ENCODE measurements around the gene HOXB5. TPM values are rescaled to one million over a fixed set of nuclear protein-coding genes. Genes with fewer than 3 reads are reported as not detected.

Gene HOXB5
- total RNA-seq, 1 experiment from 2014 or later, result 19.8 TPM

- TF ChIP-seq CTCF (IDR thresholded peaks at IDR 0.05 in 2 of 3, conservative IDR thresholded peaks at IDR 0.05 in 1 of 3; ENCODE audit: borderline replicate concordance in 1 of 3, insufficient read depth in 1 of 3, low read depth in 2 of 3, low read length in 2 of 3), result no peak
- TF ChIP-seq CBX3 (IDR thresholded peaks at IDR 0.05; ENCODE audit: low read depth), result no peak
- TF ChIP-seq FOSL1 (IDR thresholded peaks at IDR 0.05; ENCODE audit: low read depth), result no peak
Observed at GRCh38 chr17:48551596-48552465, 41.7 kb downstream of the HOXB5 start (continued).

- no peak overlapping the region for H3K4me3 ChIP-seq (replicated peaks in 1 of 2; ENCODE audit: low read depth in 1 of 2, low read length in 2 of 2)
- H4K20me1 ChIP-seq (ENCODE audit: insufficient read depth), result no peaks in the 10 kb centered on the region
- H3K9ac ChIP-seq (ENCODE audit: low read length), result no peak overlapping the region
- ChIA-PET POLR2A (no interaction called here), RAD21 (ENCODE audit: low non-redundant PET in 1 of 2, low total read pairs in 2 of 2, uncharacterized antibody in 2 of 2, unreplicated experiment in 2 of 2) (no interaction called here), CTCF (no interaction called here)
- H2AFZ ChIP-seq (ENCODE audit: low read depth, low read length, poor library complexity, severe bottlenecking), result no peak overlapping the region
- DNase-seq (ENCODE audit: low read depth, low spot score), result no peak
- no peak for ATAC-seq
- H3K27ac ChIP-seq (ENCODE audit: low read depth, low read length), result no peak overlapping the region
- no peak overlapping the region for H3K4me2 ChIP-seq (ENCODE audit: low read length)
- peaks cover 0 to 4% of the 10 kb centered on the region in 2 experiments; a peak in 1 of 4 replicates for H3K36me3 ChIP-seq (ENCODE audit: control insufficient read depth in 1 of 2, insufficient read depth in 2 of 2, low read length in 2 of 2)
- H3K9me2 ChIP-seq (ENCODE audit: insufficient read depth), result no peaks in the 10 kb centered on the region
- no peaks in the 10 kb centered on the region for H3K27me3 ChIP-seq (ENCODE audit: insufficient read depth, low read length)
- no peaks in the 10 kb centered on the region for H3K79me2 ChIP-seq (ENCODE audit: insufficient read depth, low read length)
- no peak for TF ChIP-seq FOSL1 (IDR thresholded peaks at IDR 0.05; ENCODE audit: low read depth)
- no peak for TF ChIP-seq JUND (IDR thresholded peaks at IDR 0.05)
- no peak for TF ChIP-seq YY1 (IDR thresholded peaks at IDR 0.05; ENCODE audit: extremely low read depth, insufficient replicate concordance, low read depth, low read length)
- no peak for TF ChIP-seq ZNF274 (IDR thresholded peaks at IDR 0.05; ENCODE audit: low read depth, low read length)
- no peak for TF ChIP-seq ZFX (IDR thresholded peaks at IDR 0.05)
- no peak for TF ChIP-seq MAX (IDR thresholded peaks at IDR 0.05)
- no peaks in the 10 kb centered on the region for H3K4me1 ChIP-seq (ENCODE audit: control insufficient read depth in 1 of 2, insufficient read depth in 2 of 2, low read length in 2 of 2)
- BruUV-seq (replicated peaks), result no TSS peak
- H3K9me3 ChIP-seq (ENCODE audit: control insufficient read depth in 1 of 2, insufficient read depth in 1 of 2, low read depth in 1 of 2, low read length in 2 of 2), result no peaks in the 10 kb centered on the region
- intact Hi-C loops (cut with micrococcal nuclease), result no loop called here
Observed at GRCh38 chr17:48551214-48551555, 42.4 kb downstream of the HOXB5 start.

All from HCT116 (cell line).